PC-9 (cell line): ENCODE data around the gene DOCK7. TPM values are rescaled to one million over a fixed set of nuclear protein-coding genes. Genes with fewer than 3 reads are reported as not detected.

Source experiments
- BruUV-seq: library from RNA; stranded (reverse); fragments of 400-500 nt; replicated peaks from 2 replicates; lab custom pipeline; 2021; lab: Mats Ljungman, UMichigan
- CTCF ChIA-PET: fragments of 300-600 bp; sonication (Branson Sonifier 250); formaldehyde crosslinking; loops from one replicate; lab custom pipeline; 2022; ENCODE audit warnings: antibody characterized with exemption; lab: Charles Lee
- POLR2A ChIA-PET: fragments of 300-600 bp; sonication (Branson Sonifier 250); formaldehyde crosslinking; loops from one replicate; lab custom pipeline; 2022; ENCODE audit warnings: antibody characterized with exemption; ENCODE audit not compliant: unreplicated experiment; lab: Charles Lee
- DNase-seq, 2 experiments: peaks; one replicate each; pipeline versions ENCODE4 v3.0.0 to v3.0.0-alpha.2; 2015 to 2022; ENCODE audit warnings: mixed read lengths in 1 of 2
- H2AFZ ChIP-seq: fragments of 200-600 bp; sonication (generic); 2 replicates; pipeline ENCODE4 v1.8.1; 2017; ENCODE audit warnings: antibody characterized with exemption
- H3F3A ChIP-seq: fragments of 200-600 bp; sonication (generic); 2 replicates; pipeline ENCODE4 v1.8.1; 2017; ENCODE audit warnings: antibody characterized with exemption, mild to moderate bottlenecking, low read depth; ENCODE audit not compliant: insufficient read depth
- H3K27ac ChIP-seq: fragments of 200-600 bp; sonication (generic); 2 replicates; pipeline ENCODE4 v1.6.1; 2016; ENCODE audit warnings: mixed run types
- H3K27me3 ChIP-seq: fragments of 200-600 bp; sonication (generic); 2 replicates; pipeline ENCODE4 v1.6.1; 2016; ENCODE audit warnings: low read depth, mixed run types; ENCODE audit not compliant: insufficient read depth
- H3K36me3 ChIP-seq: fragments of 200-600 bp; sonication (generic); 2 replicates; pipeline ENCODE4 v1.6.1; 2016; ENCODE audit warnings: low read depth, mixed run types
- H3K4me1 ChIP-seq: fragments of 200-600 bp; sonication (generic); replicated peaks from 2 replicates; pipeline ENCODE4 v1.6.1; 2016; ENCODE audit warnings: mixed run types; ENCODE audit not compliant: insufficient read depth
- H3K4me2 ChIP-seq: fragments of 200-600 bp; sonication (generic); 2 replicates; pipeline ENCODE4 v1.6.1; 2017; ENCODE audit warnings: mixed run types
- H3K4me3 ChIP-seq: fragments of 200-600 bp; sonication (generic); 2 replicates; pipeline ENCODE4 v1.6.1; 2016; ENCODE audit warnings: mixed run types
- H3K79me2 ChIP-seq: fragments of 200-600 bp; sonication (generic); 2 replicates; pipeline ENCODE4 v1.6.1; 2017; ENCODE audit warnings: low read depth, mixed run types
- H3K9me2 ChIP-seq: fragments of 200-600 bp; sonication (generic); 2 replicates; pipeline ENCODE4 v1.8.1; 2017; ENCODE audit warnings: mild to moderate bottlenecking; ENCODE audit not compliant: insufficient read depth
- H3K9me3 ChIP-seq: fragments of 200-600 bp; sonication (generic); 2 replicates; pipeline ENCODE4 v1.8.1; 2016; ENCODE audit warnings: low read depth; ENCODE audit not compliant: insufficient read depth
- H4K20me1 ChIP-seq: fragments of 200-600 bp; sonication (generic); 2 replicates; pipeline ENCODE4 v1.8.1; 2017; ENCODE audit not compliant: insufficient read depth
- EZH2 ChIP-seq: fragments of 200-600 bp; sonication (generic); IDR thresholded peaks from 2 replicates; pipeline ENCODE4 v1.8.0; 2017; ENCODE audit warnings: antibody characterized with exemption, low read depth
- intact Hi-C: fragments of 100-400 bp; cut with micrococcal nuclease; formaldehyde crosslinking; loops from one replicate; pipeline ENCODE4 v1.10.0; 2022; ENCODE audit not compliant: unreplicated experiment
- total RNA-seq: library from RNA; stranded (reverse); gene quantifications from 2 replicates; pipeline ENCODE4 v1.2.3, GENCODE V29; 2021
- TF ChIP-seq, protein P1 (sequence below): fragments of 200-600 bp; sonication (generic); conservative IDR thresholded peaks from 2 replicates; pipeline ENCODE4 v1.6.1; 2017; ENCODE audit warnings: mixed run types, antibody characterized with exemption, mild to moderate bottlenecking, moderate library complexity

DOCK7 gene
- total RNA-seq, 1 experiment from 2014 or later = 34.0 TPM

DNA sequence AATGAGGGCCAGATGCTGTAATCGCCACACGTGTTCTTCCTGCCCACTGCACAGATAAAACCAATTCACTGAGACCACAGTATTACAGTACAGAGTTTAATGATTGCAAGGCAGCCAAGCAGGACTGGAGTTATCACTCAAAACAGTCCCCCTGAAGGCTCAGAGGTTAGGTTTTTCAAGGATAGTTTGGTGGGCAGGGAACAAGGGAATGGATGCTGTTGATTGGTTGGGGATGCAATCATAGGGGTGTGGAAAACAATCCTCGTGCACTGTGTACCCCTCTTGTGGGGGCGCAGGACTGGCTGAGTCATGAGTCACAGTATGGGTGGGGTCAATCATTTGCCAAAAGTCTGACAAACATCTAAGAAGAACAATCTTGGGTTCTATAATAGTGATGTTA is 263.8 kb downstream of the DOCK7 start:
- no peaks in the 10 kb centered on the region for H3K9me3 ChIP-seq
- no peaks in the 10 kb centered on the region for H3F3A ChIP-seq
- H3K9me2 ChIP-seq = no peaks in the 10 kb centered on the region
- H3K4me3 ChIP-seq = no peak overlapping the region
- TF ChIP-seq, protein P1, sequence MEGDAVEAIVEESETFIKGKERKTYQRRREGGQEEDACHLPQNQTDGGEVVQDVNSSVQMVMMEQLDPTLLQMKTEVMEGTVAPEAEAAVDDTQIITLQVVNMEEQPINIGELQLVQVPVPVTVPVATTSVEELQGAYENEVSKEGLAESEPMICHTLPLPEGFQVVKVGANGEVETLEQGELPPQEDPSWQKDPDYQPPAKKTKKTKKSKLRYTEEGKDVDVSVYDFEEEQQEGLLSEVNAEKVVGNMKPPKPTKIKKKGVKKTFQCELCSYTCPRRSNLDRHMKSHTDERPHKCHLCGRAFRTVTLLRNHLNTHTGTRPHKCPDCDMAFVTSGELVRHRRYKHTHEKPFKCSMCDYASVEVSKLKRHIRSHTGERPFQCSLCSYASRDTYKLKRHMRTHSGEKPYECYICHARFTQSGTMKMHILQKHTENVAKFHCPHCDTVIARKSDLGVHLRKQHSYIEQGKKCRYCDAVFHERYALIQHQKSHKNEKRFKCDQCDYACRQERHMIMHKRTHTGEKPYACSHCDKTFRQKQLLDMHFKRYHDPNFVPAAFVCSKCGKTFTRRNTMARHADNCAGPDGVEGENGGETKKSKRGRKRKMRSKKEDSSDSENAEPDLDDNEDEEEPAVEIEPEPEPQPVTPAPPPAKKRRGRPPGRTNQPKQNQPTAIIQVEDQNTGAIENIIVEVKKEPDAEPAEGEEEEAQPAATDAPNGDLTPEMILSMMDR = no peak
- no peak for TF ChIP-seq EZH2
- no TSS peak for BruUV-seq
- peaks cover 8% of the 10 kb centered on the region; the same call in 1 of the 2 replicates for H3K4me1 ChIP-seq
- POLR2A ChIA-PET = no interaction called here
- H4K20me1 ChIP-seq = no peaks in the 10 kb centered on the region
- H3K27me3 ChIP-seq = no peaks in the 10 kb centered on the region
- no peaks in the 10 kb centered on the region for H3K36me3 ChIP-seq
- intact Hi-C loops = no loop called here
- no peak overlapping the region for H3K4me2 ChIP-seq
- CTCF ChIA-PET = interaction anchor here (0.6 kb wide), 2 partner anchors 17 to 22 kb away, joined by 3 to 4 read pairs; no protein-coding TSS in a partner anchor
- no peak overlapping the region for H3K27ac ChIP-seq
- H3K79me2 ChIP-seq = no peaks in the 10 kb centered on the region
- DNase-seq = no peak
- H2AFZ ChIP-seq = no peak overlapping the region

DNA sequence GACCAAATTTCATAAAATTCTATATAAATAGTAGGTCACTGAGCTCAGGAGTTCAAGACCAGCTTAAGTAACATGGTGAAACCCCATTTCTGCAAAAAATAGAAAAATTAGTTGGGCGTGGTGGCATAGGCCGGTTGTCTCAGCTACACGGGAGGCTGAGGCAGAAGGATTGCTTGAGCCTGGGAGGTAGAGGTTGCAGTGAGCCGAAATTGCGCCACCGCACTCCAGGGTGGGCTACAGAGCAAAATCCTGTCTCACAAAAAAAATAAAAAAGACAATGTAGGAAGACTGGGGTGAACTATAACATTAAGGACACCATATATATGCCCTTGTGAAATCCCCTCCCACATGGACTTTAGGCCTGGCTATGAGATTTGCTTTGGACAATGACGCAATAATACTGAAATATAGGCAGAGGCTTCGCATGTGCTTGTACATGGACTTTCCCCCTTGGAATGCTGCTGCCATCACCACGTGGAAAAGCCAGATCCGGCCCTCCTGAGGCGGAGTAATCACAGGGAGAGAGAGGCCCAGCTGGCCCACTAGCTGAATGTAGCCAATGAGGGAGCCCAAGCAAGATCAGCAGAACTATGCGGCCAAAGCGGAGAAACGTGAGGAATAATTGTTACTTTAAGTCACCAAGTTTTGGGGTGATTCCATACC is 264.5 kb downstream of the DOCK7 start:
- POLR2A ChIA-PET = interaction anchor here (0.6 kb wide), 1 partner anchor 12 kb away, joined by 5 read pairs; no protein-coding TSS in a partner anchor
- Histone ChIP-seq H3F3A (no peaks in the 10 kb centered on the region), H3K9me2 (no peaks in the 10 kb centered on the region), H3K9me3 (no peaks in the 10 kb centered on the region), H3K79me2 (no peaks in the 10 kb centered on the region), H3K36me3 (no peaks in the 10 kb centered on the region), H3K4me2 (no peak overlapping the region), H3K4me3 (no peak overlapping the region), H3K27me3 (no peaks in the 10 kb centered on the region), H3K27ac (no peak overlapping the region), H2AFZ (no peak overlapping the region), H3K4me1 (peaks cover 8% of the 10 kb centered on the region; the same call in 1 of the 2 replicates), H4K20me1 (no peaks in the 10 kb centered on the region)
- CTCF ChIA-PET = interaction anchor here (0.6 kb wide), 1 partner anchor 16 kb away, joined by 4 read pairs; no protein-coding TSS in a partner anchor
- TF ChIP-seq, protein P1 = no peak
- no peak for TF ChIP-seq EZH2
- DNase-seq = no peak
- no TSS peak for BruUV-seq
- intact Hi-C loops = no loop called here

DNA sequence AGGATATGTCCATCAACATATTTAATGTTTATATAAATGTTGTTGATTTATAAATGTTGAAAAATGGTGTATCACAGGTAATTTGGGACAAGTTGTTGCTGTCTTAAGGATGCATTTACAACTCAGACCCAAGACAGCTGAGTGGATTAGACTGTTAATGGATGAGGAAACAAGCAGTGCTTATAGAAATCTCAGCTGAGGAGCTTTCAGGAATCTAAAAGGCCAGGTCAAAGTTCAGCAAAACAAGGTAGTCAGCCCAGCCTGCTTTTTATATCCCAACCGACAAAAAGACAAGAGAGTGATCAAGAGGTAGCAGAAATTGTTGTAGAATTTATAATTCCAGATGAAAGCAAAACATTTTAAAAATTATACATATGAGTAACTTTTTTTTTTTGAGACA is 268.0 kb downstream of the DOCK7 start:
- no TSS peak for BruUV-seq
- POLR2A ChIA-PET = no interaction called here
- Histone ChIP-seq H3K27me3 (no peaks in the 10 kb centered on the region), H3K4me2 (no peak overlapping the region), H3K9me2 (no peaks in the 10 kb centered on the region), H2AFZ (no peak overlapping the region), H4K20me1 (no peaks in the 10 kb centered on the region), H3K4me1 (peaks cover 8% of the 10 kb centered on the region; the same call in 1 of the 2 replicates), H3K27ac (no peak overlapping the region), H3K79me2 (no peaks in the 10 kb centered on the region), H3K4me3 (no peak overlapping the region), H3F3A (no peaks in the 10 kb centered on the region), H3K9me3 (no peaks in the 10 kb centered on the region), H3K36me3 (no peaks in the 10 kb centered on the region)
- intact Hi-C loops = no loop called here
- CTCF ChIA-PET = no interaction called here
- DNase-seq = no peak
- TF ChIP-seq, protein P1 = no peak
- no peak for TF ChIP-seq EZH2
